ENCODE results near the gene LAMA3.

The LAMA3 gene

DNA sequence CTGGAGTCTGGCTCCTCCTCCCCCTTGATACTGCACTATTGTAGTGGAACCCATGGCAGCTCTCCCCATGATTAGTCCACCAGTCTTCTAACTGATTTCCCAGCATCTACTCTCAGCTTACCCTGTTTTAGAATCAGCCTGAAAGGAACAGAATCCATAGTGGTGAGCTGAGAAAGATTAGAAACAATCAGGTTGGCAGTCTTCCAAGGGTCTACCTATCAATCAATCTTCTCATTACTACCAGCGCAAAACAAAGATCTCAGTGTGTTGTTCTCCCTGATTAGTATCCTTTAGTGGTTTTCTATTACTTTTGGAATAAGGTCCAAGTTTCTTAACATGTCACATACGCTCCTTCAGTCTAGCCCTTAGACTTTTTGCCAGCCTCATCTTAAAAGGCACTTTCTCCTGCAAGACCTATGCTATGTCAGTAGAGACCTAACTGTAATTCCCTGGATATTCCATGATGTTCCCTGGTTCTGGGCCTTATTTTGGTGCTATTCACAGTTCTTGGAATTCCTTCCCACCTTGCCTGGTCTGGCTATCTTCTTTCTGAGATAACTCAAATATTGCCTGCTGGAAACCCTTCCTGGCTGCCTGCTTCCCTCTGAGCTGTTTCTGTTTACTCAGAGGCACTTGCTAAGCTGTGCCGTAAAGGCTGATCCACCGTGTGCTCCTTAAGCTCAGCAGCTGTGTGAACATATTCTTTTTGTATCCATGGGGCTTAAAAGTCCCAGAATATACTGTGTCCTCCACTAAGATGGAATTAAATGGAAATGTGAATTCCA, 32.6 kb downstream of the LAMA3 start:
- Histone ChIP-seq H3K4me3 (ENCODE audit: low read depth, low read length) (no peak overlapping the region), H3K27ac (ENCODE audit: extremely low read depth, low read depth, low read length) (no peak overlapping the region), H3K4me1 (ENCODE audit: control insufficient read depth, insufficient read depth, low read length) (peaks cover 11% of the 10 kb centered on the region), H3K36me3 (ENCODE audit: control insufficient read depth in 2 of 2, insufficient read depth in 1 of 2, low read length in 2 of 2) (no peaks in the 10 kb centered on the region; a peak in 1 of 3 replicates), H3K9me3 (ENCODE audit: control insufficient read depth, insufficient read depth, low read depth, low read length) (no peaks in the 10 kb centered on the region)
- TF ChIP-seq ZBTB48 (tag by site-specific recombination; IDR thresholded peaks at IDR 0.05) (peak; percentile 29; the same call in 1 of the 2 replicates), ZNF335 (tag by site-specific recombination; conservative IDR thresholded peaks at IDR 0.05) (peak; percentile 53), ZNF558 (tag by site-specific recombination; IDR thresholded peaks at IDR 0.05) (no peak), ZFP37 (tag by site-specific recombination; IDR thresholded peaks at IDR 0.05) (0 out of 2 replicates have a peak, but pooled peaks have one; percentile 28)
- TF ChIP-seq, protein P1, sequence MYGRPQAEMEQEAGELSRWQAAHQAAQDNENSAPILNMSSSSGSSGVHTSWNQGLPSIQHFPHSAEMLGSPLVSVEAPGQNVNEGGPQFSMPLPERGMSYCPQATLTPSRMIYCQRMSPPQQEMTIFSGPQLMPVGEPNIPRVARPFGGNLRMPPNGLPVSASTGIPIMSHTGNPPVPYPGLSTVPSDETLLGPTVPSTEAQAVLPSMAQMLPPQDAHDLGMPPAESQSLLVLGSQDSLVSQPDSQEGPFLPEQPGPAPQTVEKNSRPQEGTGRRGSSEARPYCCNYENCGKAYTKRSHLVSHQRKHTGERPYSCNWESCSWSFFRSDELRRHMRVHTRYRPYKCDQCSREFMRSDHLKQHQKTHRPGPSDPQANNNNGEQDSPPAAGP (tag by site-specific recombination; IDR thresholded peaks at IDR 0.05) = no peak
- CTCF ChIA-PET = interaction anchor here (1.1 kb wide), 1 partner anchor 11 kb away, joined by 4 read pairs; no protein-coding TSS in a partner anchor
- POLR2A ChIA-PET = no interaction called here

GRCh38 chr18:23722646-23723045, 33.4 kb downstream of the LAMA3 start:
- TF ChIP-seq ZNF600 (tag by site-specific recombination; IDR thresholded peaks at IDR 0.05) (no peak), SETDB1 (IDR thresholded peaks at IDR 0.05; ENCODE audit: insufficient read length, low read length) (no peak), GLIS2 (tag by site-specific recombination; IDR thresholded peaks at IDR 0.05) (no peak), HOXC10 (CRISPR knock-in tag; IDR thresholded peaks at IDR 0.05) (no peak), ZNF513 (tag by site-specific recombination; IDR thresholded peaks at IDR 0.05) (no peak), ZFHX2 (tag by site-specific recombination; conservative IDR thresholded peaks at IDR 0.05) (no peak), FEZF1 (tag by site-specific recombination; IDR thresholded peaks at IDR 0.05) (no peak), ZNF521 (tag by site-specific recombination; IDR thresholded peaks at IDR 0.05) (no peak), INSM2 (tag by site-specific recombination; IDR thresholded peaks at IDR 0.05) (no peak), ZNF266 (tag by site-specific recombination; IDR thresholded peaks at IDR 0.05; ENCODE audit: low read depth) (no peak), ZNF350 (tag by site-specific recombination; IDR thresholded peaks at IDR 0.05) (no peak), ZNF530 (tag by site-specific recombination; IDR thresholded peaks at IDR 0.05; ENCODE audit: low read depth) (no peak), ZNF660 (tag by site-specific recombination; IDR thresholded peaks at IDR 0.05) (no peak), TCF7L2 (IDR thresholded peaks at IDR 0.05; ENCODE audit: borderline replicate concordance, low read depth, low read length) (no peak), ZFP37 (tag by site-specific recombination; IDR thresholded peaks at IDR 0.05) (no peak), ZNF610 (tag by site-specific recombination; IDR thresholded peaks at IDR 0.05; ENCODE audit: borderline replicate concordance) (no peak), ZNF416 (tag by site-specific recombination; IDR thresholded peaks at IDR 0.05) (no peak), ZNF391 (tag by site-specific recombination; IDR thresholded peaks at IDR 0.05; ENCODE audit: borderline replicate concordance, low read depth) (no peak)
- Histone ChIP-seq H3K27ac (ENCODE audit: extremely low read depth, low read depth, low read length) (no peak overlapping the region), H3K9me3 (ENCODE audit: control insufficient read depth, insufficient read depth, low read depth, low read length) (no peaks in the 10 kb centered on the region), H3K4me1 (ENCODE audit: control insufficient read depth, insufficient read depth, low read length) (peaks cover 11% of the 10 kb centered on the region), H3K36me3 (ENCODE audit: control insufficient read depth in 2 of 2, insufficient read depth in 1 of 2, low read length in 2 of 2) (no peaks in the 10 kb centered on the region; a peak in 1 of 3 replicates), H3K4me3 (ENCODE audit: low read depth, low read length) (no peak overlapping the region)
- ChIA-PET POLR2A (no interaction called here), CTCF (interaction anchor here (1.1 to 1.2 kb wide), 2 partner anchors 12 to 19 kb away, joined by 4 to 5 read pairs; no protein-coding TSS in a partner anchor)
